PC-9 (cell line): ENCODE data around the gene LRIG2. TPM values are rescaled to one million over a fixed set of nuclear protein-coding genes. Genes with fewer than 3 reads are reported as not detected.
"Not testable (repeated sequence)": the region's sequence is repeated elsewhere in the genome, so short reads cannot be mapped to it uniquely, and the experiment has no call there.

Experiments used
- BruUV-seq: library from RNA; stranded (reverse); fragments of 400-500 nt; replicated peaks from 2 replicates; lab custom pipeline; 2021; lab: Mats Ljungman, UMichigan
- CTCF ChIA-PET: fragments of 300-600 bp; sonication (Branson Sonifier 250); formaldehyde crosslinking; loops from one replicate; lab custom pipeline; 2022; ENCODE audit warnings: antibody characterized with exemption; lab: Charles Lee
- POLR2A ChIA-PET: fragments of 300-600 bp; sonication (Branson Sonifier 250); formaldehyde crosslinking; loops from one replicate; lab custom pipeline; 2022; ENCODE audit warnings: antibody characterized with exemption; ENCODE audit not compliant: unreplicated experiment; lab: Charles Lee
- DNase-seq, 2 experiments: peaks; one replicate each; pipeline versions ENCODE4 v3.0.0 to v3.0.0-alpha.2; 2015 to 2022; ENCODE audit warnings: mixed read lengths in 1 of 2
- H2AFZ ChIP-seq: fragments of 200-600 bp; sonication (generic); 2 replicates; pipeline ENCODE4 v1.8.1; 2017; ENCODE audit warnings: antibody characterized with exemption
- H3F3A ChIP-seq: fragments of 200-600 bp; sonication (generic); 2 replicates; pipeline ENCODE4 v1.8.1; 2017; ENCODE audit warnings: antibody characterized with exemption, mild to moderate bottlenecking, low read depth; ENCODE audit not compliant: insufficient read depth
- H3K27ac ChIP-seq: fragments of 200-600 bp; sonication (generic); 2 replicates; pipeline ENCODE4 v1.6.1; 2016; ENCODE audit warnings: mixed run types
- H3K27me3 ChIP-seq: fragments of 200-600 bp; sonication (generic); 2 replicates; pipeline ENCODE4 v1.6.1; 2016; ENCODE audit warnings: low read depth, mixed run types; ENCODE audit not compliant: insufficient read depth
- H3K36me3 ChIP-seq: fragments of 200-600 bp; sonication (generic); 2 replicates; pipeline ENCODE4 v1.6.1; 2016; ENCODE audit warnings: low read depth, mixed run types
- H3K4me1 ChIP-seq: fragments of 200-600 bp; sonication (generic); replicated peaks from 2 replicates; pipeline ENCODE4 v1.6.1; 2016; ENCODE audit warnings: mixed run types; ENCODE audit not compliant: insufficient read depth
- H3K4me2 ChIP-seq: fragments of 200-600 bp; sonication (generic); 2 replicates; pipeline ENCODE4 v1.6.1; 2017; ENCODE audit warnings: mixed run types
- H3K4me3 ChIP-seq: fragments of 200-600 bp; sonication (generic); 2 replicates; pipeline ENCODE4 v1.6.1; 2016; ENCODE audit warnings: mixed run types
- H3K79me2 ChIP-seq: fragments of 200-600 bp; sonication (generic); 2 replicates; pipeline ENCODE4 v1.6.1; 2017; ENCODE audit warnings: low read depth, mixed run types
- H3K9me2 ChIP-seq: fragments of 200-600 bp; sonication (generic); 2 replicates; pipeline ENCODE4 v1.8.1; 2017; ENCODE audit warnings: mild to moderate bottlenecking; ENCODE audit not compliant: insufficient read depth
- H3K9me3 ChIP-seq: fragments of 200-600 bp; sonication (generic); 2 replicates; pipeline ENCODE4 v1.8.1; 2016; ENCODE audit warnings: low read depth; ENCODE audit not compliant: insufficient read depth
- H4K20me1 ChIP-seq: fragments of 200-600 bp; sonication (generic); 2 replicates; pipeline ENCODE4 v1.8.1; 2017; ENCODE audit not compliant: insufficient read depth
- EZH2 ChIP-seq: fragments of 200-600 bp; sonication (generic); IDR thresholded peaks from 2 replicates; pipeline ENCODE4 v1.8.0; 2017; ENCODE audit warnings: antibody characterized with exemption, low read depth
- intact Hi-C: fragments of 100-400 bp; cut with micrococcal nuclease; formaldehyde crosslinking; loops from one replicate; pipeline ENCODE4 v1.10.0; 2022; ENCODE audit not compliant: unreplicated experiment
- total RNA-seq: library from RNA; stranded (reverse); gene quantifications from 2 replicates; pipeline ENCODE4 v1.2.3, GENCODE V29; 2021
- TF ChIP-seq, protein P1 (sequence below): fragments of 200-600 bp; sonication (generic); conservative IDR thresholded peaks from 2 replicates; pipeline ENCODE4 v1.6.1; 2017; ENCODE audit warnings: mixed run types, antibody characterized with exemption, mild to moderate bottlenecking, moderate library complexity

LRIG2 gene
- total RNA-seq, 1 experiment from 2014 or later: 10.6 TPM

DNA sequence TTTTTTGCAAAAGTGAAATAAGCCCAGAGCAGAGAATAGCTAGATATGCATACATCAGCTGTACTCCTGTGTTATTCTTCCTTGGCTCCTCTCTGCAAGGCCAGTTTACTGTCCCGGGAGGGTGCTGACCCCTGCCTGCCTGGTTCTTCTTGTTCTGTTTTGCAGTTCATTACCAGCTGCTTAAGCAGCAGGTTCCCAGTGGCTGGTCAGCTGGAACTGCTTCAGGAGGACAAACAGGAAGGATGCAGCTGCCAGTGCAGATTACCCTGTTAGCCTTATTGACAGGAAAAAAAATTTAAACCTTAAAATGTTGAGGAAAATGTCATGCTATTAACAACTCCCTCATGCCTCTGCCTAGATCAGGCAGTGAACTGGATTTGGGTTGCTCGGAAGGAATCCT, 16.0 kb upstream of the LRIG2 start:
- no peak overlapping the region for H2AFZ ChIP-seq
- POLR2A ChIA-PET: interaction anchor here (0.7 kb wide), 1 partner anchor 120 kb away, joined by 3 read pairs; no protein-coding TSS in a partner anchor
- TF ChIP-seq, protein P1, sequence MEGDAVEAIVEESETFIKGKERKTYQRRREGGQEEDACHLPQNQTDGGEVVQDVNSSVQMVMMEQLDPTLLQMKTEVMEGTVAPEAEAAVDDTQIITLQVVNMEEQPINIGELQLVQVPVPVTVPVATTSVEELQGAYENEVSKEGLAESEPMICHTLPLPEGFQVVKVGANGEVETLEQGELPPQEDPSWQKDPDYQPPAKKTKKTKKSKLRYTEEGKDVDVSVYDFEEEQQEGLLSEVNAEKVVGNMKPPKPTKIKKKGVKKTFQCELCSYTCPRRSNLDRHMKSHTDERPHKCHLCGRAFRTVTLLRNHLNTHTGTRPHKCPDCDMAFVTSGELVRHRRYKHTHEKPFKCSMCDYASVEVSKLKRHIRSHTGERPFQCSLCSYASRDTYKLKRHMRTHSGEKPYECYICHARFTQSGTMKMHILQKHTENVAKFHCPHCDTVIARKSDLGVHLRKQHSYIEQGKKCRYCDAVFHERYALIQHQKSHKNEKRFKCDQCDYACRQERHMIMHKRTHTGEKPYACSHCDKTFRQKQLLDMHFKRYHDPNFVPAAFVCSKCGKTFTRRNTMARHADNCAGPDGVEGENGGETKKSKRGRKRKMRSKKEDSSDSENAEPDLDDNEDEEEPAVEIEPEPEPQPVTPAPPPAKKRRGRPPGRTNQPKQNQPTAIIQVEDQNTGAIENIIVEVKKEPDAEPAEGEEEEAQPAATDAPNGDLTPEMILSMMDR: no peak
- no peak for TF ChIP-seq EZH2

DNA sequence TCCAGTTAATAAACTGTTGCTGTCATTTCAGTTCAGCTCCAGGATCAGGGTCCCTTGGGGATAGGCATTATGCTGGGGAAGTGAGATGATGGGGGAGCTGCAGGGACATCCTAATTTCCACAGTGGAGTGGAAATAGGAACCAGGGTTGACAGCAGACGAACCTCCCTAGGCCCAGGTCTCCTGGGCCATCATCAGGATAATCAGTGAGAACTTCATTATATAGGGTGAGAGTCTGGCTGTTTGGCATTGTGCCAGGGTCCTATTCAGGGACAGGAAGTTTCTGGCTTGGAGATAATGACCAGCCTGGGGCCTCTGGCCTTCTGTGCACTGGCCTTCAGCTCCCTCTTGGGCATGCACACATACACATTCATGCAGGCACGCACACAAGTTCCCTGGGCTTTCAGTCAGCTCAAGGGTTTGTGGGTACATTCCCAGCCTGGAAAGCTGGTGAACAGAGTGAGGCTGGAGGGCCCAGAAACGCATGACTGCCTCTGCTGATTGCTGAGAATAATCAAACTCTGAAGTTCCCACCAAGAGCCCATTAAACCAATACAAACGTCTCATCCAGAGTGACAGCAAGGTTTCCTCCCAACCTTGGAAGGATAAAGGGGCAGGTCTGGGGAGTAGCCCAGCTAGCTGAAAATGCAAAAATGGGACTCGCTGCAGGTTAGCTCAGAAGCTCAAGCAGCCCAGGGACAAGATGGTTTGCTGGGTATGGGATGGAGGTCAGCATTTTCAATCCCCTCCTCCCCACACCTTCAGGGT, 13.9 kb upstream of the LRIG2 start:
- Histone ChIP-seq H3K4me2 (no peak overlapping the region), H3K9me2 (no peaks in the 10 kb centered on the region; the same call in 1 of the 2 replicates), H2AFZ (no peak overlapping the region), H3K36me3 (no peaks in the 10 kb centered on the region), H3F3A (no peaks in the 10 kb centered on the region), H3K27me3 (no peaks in the 10 kb centered on the region), H4K20me1 (no peaks in the 10 kb centered on the region), H3K4me1 (no peaks in the 10 kb centered on the region), H3K4me3 (no peak overlapping the region), H3K9me3 (no peaks in the 10 kb centered on the region), H3K79me2 (no peaks in the 10 kb centered on the region), H3K27ac (no peak overlapping the region)
- POLR2A ChIA-PET: interaction anchor here (0.6 kb wide), 1 partner anchor 866 kb away, joined by 4 read pairs; no protein-coding TSS in a partner anchor
- CTCF ChIA-PET: no interaction called here
- no TSS peak for BruUV-seq
- TF ChIP-seq, protein P1: no peak
- no peak for TF ChIP-seq EZH2
- intact Hi-C loops: no loop called here
- no peak for DNase-seq

More for the DNA sequence above, 16.0 kb upstream of the LRIG2 start:
- BruUV-seq: no TSS peak
- Histone ChIP-seq H3K4me2 (no peak overlapping the region), H3K4me3 (no peak overlapping the region), H4K20me1 (no peaks in the 10 kb centered on the region), H3K36me3 (no peaks in the 10 kb centered on the region), H3K9me2 (no peaks in the 10 kb centered on the region; the same call in 1 of the 2 replicates), H3K4me1 (no peaks in the 10 kb centered on the region), H3K9me3 (no peaks in the 10 kb centered on the region), H3K27me3 (no peaks in the 10 kb centered on the region), H3K79me2 (no peaks in the 10 kb centered on the region), H3K27ac (no peak overlapping the region), H3F3A (no peaks in the 10 kb centered on the region)
- DNase-seq: no peak
- CTCF ChIA-PET: interaction anchor here (1.6 kb wide), 1 partner anchor 16 kb away, joined by 5 read pairs; the partner anchor contains the start of gene LRIG2
- intact Hi-C loops: no loop called here

DNA sequence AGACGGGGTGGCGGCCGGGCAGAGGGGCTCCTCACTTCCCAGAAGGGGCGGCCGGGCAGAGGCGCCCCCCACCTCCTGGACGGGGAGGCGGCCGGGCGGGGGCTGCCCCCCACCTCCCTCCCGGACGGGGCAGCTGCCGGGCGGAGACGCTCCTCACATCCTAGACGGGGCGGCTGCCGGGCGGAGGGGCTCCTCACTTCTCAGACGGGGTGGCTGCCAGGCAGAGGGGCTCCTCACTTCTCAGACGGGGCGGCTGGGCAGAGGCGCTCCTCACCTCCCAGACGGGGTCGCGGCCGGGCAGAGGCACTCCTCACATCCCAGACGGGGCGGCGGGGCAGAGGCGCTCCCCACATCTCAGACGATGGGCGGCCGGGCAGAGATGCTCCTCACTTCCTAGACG, 9.5 kb upstream of the LRIG2 start:
- CTCF ChIA-PET, BruUV-seq, H3K4me1 ChIP-seq: not testable (repeated sequence)

More for the DNA sequence above, 9.5 kb upstream of the LRIG2 start:
- H2AFZ ChIP-seq, H3K27me3 ChIP-seq, intact Hi-C loops, H3K9me3 ChIP-seq, H3K9me2 ChIP-seq, H4K20me1 ChIP-seq, H3K79me2 ChIP-seq, H3K27ac ChIP-seq, POLR2A ChIA-PET, H3K4me3 ChIP-seq, H3K36me3 ChIP-seq, H3F3A ChIP-seq, DNase-seq, H3K4me2 ChIP-seq: not testable (repeated sequence)
